OCI-LY7 (cell line): ENCODE measurements around the gene ZNF652.
A peak's percentile ranks its signal among the peaks of the same experiment; 100 is the strongest.

Source experiments
- EZH2phosphoT487 ChIP-seq: fragments of 200-600 bp; sonication (generic); IDR thresholded peaks from 2 replicates; pipeline ENCODE4 v1.6.1; 2018; ENCODE audit warnings: low read depth, borderline replicate concordance, mild to moderate bottlenecking, mixed run types, antibody characterized with exemption, low read length, moderate library complexity, mixed read lengths
- TF ChIP-seq, protein P1 (sequence below): fragments of 200-600 bp; sonication (generic); conservative IDR thresholded peaks from 2 replicates; pipeline ENCODE4 v1.5.1; 2014; ENCODE audit warnings: mild to moderate bottlenecking, antibody characterized with exemption, low read length, moderate library complexity, mixed read lengths

- TF ChIP-seq, protein P1, sequence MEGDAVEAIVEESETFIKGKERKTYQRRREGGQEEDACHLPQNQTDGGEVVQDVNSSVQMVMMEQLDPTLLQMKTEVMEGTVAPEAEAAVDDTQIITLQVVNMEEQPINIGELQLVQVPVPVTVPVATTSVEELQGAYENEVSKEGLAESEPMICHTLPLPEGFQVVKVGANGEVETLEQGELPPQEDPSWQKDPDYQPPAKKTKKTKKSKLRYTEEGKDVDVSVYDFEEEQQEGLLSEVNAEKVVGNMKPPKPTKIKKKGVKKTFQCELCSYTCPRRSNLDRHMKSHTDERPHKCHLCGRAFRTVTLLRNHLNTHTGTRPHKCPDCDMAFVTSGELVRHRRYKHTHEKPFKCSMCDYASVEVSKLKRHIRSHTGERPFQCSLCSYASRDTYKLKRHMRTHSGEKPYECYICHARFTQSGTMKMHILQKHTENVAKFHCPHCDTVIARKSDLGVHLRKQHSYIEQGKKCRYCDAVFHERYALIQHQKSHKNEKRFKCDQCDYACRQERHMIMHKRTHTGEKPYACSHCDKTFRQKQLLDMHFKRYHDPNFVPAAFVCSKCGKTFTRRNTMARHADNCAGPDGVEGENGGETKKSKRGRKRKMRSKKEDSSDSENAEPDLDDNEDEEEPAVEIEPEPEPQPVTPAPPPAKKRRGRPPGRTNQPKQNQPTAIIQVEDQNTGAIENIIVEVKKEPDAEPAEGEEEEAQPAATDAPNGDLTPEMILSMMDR = peak; percentile 66
- TF ChIP-seq EZH2phosphoT487 = no peak
Observed at GRCh38 chr17:49365667-49366066, 3.6 kb upstream of the ZNF652 start.
